HG03064 (cell line): ENCODE results near the gene VPS26B.
"Not testable (repeated sequence)": the region's sequence is repeated elsewhere in the genome, so short reads cannot be mapped to it uniquely, and the experiment has no call there.

Experiments used
- ATAC-seq: cut with Tn5 transposase; IDR thresholded peaks from one replicate; pipeline ENCODE4 v1.9.1; 2021; ENCODE audit warnings: low read depth; ENCODE audit not compliant: unreplicated experiment

The VPS26B gene

DNA sequence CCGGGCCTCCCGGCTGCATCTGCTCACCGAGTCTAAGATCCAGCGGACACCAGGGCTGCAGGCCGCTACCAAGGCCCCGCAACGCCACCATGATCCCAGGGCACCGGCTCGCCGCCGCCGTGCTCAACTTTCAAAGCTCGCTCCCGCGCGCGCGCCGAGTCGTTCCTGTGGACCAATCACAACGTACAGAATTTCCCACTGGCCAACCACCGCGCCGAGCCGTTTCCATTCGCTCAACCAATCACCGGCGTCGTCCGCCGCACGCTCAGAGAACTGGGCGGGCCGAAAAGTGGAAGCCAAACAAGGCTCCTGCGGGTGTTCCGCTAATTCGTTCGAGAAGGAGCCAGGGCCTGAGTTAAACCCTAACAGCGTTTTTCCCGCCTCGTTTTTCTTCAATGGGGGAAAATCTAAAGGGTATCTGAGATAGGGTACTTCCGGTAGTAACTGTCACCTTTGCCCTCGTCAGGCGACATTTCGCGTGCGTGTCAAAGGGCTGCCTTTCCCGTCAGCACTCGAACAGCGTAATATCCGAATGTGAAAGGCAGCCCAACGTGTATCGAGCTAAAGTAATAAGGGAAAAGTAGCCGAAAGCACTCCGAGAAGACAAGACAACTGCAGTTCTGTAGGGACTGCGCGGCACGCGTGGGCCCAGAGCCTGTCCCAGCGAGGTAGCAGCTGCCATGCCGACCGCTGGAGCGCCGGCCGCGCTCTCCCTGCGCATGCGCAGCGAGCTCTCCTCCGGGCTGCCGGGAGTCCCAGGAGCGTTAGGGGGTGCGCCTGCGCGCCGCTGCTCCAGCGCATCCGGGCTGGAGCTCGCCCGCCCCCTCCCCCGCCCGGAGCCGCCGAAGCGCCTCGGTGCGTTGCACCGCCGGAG lies at the start of gene VPS26B, which contains the start of gene NCAPD3:
Gene VPS26B (plus strand): TSS at position 836 of the 874 bp plus-strand sequence. CDS start 452 bp downstream, outside the sequence.
Gene NCAPD3 (minus strand): TSS at position 132 of the 874 bp plus-strand sequence. CDS start 41 bp downstream, at position 91.
- peak; percentile 68 for ATAC-seq

DNA sequence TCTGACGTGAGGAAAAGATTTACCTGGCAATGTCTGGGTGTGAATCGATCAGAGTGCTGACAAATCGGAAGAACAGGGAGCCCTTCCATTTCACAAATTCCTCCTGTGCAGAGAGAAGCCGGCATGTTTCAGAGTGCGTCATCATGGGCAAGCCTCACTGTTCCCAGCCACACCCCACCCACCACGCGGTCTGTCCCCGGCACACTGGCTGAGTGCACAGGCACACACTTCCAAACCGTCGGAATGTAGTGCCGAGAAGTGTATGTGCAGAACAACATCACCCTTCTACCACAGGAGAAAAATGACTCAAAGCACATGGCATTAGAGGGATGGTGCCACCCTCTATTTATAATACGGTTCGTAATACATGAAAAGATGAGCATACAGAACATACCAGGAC lies 48.2 kb upstream of the VPS26B start:
- no peak for ATAC-seq

DNA sequence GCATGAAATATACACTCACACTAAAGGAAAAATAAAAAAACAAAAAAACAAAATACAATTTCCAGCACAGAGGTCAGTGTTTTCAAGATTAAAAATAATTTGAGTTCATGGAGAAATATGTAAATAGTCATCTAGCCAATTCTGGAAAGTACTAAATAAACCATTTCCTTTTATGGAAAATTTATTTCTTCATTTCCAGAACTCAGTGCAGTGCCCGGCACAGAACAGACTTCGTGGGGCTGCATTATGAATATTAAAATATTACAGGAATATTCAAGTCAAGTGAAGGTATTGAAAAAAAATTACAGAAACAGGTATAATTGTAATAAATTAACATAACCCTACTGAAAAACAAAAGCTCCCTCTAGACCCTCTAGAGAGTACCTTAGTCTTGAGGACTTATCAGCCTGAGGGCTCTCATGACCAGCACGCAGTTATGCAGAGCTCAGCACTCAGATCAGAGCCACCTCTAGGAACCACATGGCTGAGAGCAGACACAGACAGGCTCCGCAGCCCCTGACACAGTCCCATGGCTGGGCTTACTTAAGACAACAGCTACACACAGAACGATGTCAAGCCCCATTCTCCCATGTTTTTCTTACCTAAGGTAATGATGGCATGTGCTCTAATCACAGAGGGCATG lies 46.3 kb upstream of the VPS26B start:
- ATAC-seq, result no peak

DNA sequence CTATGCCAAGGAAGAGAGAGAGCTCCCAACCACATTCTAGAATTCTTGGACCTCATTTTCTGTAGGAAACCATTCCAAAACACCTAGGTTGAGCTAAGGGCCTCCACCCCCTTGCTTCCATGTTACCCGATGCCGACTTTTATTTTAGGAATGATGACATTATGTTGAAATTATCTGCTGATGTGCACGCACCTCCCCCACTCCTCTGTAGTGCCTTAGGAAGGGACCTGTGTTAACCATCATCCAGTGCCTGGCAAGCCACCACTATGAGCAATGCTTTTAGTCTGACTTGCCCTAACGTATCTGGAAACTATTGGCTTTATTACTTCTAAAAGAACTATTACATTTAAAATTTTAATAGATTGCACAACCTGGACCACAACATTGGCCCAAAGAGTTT lies 42.8 kb upstream of the VPS26B start:
- ATAC-seq, result no peak

DNA sequence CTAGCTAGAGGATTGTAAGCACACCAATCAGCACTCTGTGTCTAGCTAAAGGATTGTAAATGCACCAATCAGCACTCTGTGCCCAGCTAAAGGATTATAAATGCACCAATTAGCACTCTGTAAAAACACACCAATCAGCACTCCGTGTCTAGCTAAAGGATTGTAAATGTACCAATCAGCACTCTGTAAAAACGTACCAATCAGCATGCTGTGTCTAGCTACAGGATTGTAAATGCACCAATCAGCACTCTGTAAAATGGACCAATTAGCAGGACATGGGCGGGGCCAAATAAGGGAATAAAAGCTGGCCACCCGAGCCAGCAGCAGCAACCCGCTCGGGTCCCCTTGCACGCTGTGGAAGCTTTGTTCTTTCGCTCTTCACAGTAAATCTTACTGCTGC lies 36.4 kb upstream of the VPS26B start:
- not testable (repeated sequence) for ATAC-seq

DNA sequence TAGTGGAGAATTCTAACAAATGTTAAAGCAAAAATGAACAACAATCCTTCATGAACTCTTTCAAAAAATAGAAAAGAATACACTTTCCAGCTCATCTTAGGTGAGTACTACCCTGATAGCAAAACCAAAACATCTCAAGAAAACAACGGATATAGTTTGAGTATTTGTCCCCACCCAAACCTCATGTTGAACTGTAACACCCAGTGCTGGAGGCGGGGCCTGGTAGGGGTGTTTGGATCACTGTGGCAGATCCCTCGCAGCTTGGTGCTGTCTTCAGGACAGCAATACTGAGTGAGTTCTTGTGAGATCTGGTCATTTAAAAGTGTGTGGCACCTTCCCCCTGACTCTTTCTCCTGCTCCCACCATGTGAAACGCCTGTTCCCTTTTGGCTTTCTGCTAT lies 27.7 kb upstream of the VPS26B start:
- no peak for ATAC-seq

DNA sequence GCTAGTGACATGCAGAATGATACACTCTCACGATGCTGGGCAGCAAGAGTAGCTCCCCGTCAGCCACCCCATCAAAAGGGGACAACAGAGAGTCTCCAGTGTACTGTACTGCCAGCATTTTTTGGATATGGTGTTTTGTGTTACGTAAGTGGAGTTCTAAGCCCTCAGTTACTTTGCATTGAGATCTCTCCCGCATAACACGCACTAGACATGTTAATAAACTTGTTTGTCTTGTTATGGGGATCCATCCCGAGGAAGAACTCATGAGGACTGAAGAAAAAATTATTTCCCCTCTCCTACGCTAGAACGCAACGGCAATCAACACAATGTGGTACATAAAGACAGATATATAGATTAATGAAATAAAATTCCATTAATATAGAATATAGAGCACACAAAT lies 24.9 kb upstream of the VPS26B start:
- no peak for ATAC-seq

DNA sequence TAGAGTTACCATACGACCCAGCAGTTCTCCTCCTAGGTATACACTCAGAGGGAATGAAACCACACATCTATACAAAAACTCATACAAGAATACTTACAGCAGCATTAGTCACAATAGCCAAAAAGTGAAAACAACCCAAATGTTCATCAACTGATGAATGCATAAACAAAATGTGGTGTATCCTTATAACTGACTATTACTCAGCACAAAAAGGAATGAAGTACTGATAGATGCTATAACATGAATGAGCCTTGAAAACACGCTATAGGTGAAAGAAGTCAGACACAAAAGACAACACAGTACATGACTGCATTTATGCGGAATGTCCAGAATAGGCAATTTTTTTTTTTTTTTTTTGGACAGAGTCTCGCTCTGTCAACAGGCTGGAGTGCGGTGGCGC lies 23.8 kb upstream of the VPS26B start:
- ATAC-seq, result no peak

DNA sequence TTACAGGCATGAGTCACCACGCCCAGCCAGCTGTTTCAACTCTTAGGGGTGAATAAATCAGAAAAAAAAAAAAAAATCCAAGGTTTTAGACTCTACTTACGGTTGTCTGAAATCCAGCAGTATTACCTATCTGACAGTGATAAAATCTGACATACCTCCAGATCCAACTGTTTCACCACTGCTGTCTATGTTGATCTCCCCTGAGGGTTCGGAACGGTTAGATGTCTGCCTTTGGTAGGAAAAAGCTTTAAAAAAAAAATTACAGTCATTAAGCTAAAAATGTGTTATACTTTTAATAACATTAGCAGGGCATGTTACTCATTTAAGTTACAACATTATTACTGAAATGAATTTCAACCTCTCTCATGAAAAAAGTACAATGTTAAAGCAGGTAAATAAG lies 21.8 kb upstream of the VPS26B start:
- ATAC-seq, result no peak

DNA sequence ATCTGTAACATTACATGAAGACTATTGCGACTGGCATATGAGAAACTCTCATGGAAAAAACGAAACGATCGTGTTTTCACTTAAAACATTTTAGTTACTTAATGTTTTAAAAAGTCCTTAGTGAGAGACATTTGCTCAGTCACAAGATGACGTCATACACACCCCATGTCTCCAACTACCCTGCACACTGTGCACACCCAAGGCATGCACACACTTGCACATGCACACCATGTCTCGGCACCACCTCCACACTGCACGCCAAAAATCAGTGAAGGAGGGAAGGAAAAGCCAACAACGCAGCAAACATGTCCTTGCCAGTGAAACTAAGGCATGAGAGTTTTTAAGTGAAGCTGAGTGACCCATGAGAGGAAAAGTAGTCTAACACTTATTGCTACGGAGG lies 18.7 kb upstream of the VPS26B start:
- no peak for ATAC-seq

DNA sequence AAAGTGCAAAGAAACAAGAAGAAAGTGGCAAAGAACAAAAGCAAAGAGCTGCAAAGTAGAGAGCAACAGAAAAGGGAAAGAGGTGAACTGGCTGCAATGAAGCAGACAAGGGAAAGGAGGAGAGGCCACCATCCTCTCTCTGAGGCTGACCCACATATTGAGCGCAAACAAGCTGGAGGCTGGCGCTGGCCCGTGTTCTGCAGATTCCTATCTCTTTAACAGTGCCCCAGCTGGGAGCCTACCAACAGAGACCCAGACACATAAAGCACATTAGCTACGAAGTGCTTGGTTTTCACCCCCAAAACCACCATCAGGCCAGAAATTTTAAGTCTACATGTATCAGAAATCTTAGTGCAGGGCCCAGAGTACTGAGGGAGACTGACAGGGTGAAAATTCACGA lies 18.3 kb upstream of the VPS26B start:
- ATAC-seq, result no peak

DNA sequence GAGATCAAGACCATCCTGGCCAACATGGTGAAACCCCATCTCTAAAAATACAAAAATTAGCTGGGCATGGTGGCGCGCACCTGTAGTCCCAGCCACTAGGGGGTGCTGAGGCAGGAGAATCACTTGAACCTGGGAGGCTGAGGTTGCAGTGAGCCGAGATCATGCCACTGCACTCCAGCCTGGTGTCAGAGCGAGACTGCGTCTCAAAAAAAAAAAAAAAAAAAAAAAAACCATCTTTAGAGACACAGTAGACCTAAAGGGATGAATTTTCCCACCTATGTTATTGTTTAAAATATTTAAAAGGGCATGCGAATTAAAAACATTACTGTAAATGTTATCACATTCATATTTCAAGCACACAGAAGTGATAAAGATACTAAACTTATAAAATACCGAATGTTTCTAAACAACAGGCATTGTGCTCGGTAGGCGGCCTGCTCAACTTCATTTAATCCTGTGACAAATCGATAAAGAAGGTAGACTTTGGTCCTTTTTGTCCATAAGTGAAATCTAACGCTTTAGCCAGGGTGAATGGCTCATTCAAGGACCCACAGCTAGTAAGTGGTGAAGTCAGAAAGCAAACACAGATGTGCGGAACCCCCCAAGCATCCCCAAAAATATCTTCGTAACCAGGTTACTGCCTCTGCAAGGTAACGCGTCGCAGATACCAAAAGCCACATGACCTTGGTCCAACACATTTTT lies 16.8 kb upstream of the VPS26B start:
- ATAC-seq, result no peak

DNA sequence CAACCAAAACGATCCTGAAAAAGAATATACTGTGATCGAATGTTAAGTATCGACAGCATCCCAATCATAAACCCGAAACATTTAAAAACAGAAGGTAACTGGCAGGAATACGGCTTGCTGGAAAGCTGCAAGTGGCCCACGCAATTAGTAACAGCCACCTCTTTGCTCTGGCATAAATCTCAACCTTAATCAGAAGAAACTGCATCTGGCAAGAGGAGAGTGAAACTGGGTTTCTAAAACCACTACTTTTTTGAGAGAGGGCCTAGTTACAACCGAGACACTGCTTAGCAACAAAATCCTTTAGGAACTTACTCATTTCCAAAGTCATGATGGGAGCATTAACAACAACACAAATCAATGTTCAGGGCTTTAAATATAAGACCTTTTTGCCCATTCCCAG lies 8.6 kb upstream of the VPS26B start:
- no peak for ATAC-seq

DNA sequence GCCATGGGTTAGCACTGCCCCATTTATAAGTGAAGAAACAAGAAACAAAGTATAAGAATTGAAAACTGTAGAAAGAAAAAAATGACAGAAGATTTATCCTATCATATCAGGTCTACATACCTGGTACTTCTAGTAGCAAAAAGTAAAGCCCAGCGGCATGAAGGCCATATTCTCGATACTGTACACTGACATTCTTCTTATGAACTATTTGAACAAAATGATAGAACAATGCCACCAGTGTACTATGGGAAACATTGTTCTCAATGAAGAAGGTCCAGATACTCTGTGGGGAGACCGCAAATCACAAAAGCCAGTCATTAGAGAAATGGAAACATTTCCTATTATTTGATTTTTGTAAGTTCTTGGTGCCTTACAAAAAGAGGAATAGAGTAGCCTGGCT lies 7.7 kb upstream of the VPS26B start:
- ATAC-seq, result no peak

DNA sequence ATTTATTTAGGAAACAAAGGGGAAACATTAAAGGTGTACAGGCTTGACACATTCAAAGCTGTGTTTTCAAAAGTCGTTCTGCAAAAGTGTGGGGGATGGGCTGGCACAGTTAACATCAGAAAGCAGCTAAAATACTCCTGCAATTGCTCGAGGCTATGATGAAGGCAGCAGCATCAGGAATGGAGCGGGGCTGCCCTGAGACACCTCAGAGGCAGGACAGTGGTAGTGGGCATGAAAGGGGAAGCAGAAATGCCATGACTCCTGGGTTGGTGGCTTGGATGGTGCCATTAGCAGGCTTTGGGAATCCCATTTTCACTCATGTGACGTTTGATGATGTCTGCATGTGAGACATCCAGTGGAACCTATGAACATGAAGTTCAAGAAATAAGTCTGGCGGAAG lies 1.4 kb upstream of the VPS26B start:
- ATAC-seq, result no peak

DNA sequence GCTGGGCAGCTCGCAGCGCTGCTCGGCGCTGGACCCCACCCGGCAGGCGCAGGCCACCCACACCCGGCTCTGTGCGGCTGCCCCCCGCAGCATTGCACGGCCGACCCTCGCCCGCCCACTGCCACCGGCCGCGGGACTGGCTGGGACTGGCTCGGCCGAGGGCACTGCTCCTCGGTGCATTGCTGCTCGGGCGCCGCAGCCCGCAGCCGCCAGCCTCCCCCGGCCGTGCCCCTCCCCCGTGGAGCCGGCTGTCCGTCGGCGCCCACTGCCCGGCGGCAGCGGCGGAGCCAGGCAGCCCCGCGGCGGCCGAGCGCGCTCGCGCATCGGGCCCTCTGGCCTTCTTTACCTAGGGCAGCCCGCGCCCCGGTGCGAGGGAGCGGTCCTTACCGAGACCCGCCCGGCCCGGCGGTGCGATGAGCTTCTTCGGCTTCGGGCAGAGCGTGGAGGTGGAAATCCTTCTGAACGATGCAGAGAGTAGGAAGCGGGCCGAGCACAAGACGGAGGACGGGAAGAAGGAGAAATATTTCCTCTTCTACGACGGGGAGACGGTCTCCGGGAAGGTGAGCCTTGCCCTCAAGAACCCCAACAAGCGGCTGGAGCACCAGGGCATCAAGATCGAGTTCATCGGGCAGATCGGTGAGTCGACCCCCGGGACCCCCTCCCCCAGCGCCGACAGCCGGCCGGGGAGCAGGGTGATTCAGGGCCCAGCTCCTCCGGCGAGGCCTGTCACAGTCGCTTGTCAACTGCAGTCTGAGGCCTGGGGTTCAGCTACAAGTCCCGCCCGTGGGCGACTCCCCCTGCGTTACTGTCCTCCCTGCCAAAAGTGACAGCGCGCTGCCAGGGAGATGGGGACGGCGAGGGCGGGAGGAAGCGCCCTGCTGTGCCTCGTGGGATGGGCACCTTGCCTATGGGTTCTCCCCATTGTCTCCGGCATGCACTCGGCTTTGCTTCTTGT lies 516 bp downstream of the VPS26B start:
- ATAC-seq, result peak; percentile 23

DNA sequence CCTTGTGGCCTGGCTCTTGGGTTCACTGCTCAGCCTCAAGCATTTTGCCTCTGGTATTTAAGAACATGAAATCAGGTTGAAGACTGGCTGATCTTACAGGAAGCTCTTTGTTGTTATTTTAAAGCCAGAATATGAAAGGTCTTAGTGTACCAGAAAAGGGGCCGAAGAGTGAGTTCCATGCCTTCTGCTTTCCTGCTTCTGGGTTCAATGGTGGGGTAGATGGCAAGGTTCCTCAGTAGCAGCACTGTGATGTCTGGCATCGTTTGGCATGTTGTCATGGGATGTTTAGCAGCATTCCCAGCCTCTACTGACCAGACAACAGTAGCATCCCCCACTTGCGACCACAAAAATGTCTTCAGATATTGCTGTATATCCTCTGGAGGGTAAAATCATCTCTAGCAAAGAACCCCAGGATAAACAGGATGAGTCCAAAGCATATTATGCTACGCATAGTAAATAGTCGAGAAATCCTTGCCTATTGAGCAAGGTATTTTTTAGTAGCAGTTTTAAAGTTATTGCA lies 2.4 kb downstream of the VPS26B start:
- no peak for ATAC-seq

DNA sequence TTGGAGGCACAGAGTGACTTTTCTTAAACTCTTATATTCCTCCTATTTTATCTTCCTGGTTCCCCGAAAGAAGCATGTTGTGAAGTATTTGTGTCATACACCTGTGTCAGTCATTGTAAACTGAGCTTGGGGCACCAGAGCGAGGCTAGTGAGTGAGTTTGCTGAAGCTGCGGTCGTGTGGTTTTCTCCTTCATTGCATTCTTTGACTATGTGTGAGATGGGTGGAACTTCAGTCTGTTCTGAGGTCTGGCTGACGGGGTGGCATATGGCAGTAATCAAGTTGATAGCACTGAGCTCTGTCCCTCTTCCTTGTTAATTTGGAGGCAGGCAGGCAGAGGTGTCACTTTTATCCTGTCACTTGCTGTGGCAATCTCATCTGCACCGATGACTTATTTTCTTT lies 4.2 kb downstream of the VPS26B start:
- peak; percentile 61 for ATAC-seq

DNA sequence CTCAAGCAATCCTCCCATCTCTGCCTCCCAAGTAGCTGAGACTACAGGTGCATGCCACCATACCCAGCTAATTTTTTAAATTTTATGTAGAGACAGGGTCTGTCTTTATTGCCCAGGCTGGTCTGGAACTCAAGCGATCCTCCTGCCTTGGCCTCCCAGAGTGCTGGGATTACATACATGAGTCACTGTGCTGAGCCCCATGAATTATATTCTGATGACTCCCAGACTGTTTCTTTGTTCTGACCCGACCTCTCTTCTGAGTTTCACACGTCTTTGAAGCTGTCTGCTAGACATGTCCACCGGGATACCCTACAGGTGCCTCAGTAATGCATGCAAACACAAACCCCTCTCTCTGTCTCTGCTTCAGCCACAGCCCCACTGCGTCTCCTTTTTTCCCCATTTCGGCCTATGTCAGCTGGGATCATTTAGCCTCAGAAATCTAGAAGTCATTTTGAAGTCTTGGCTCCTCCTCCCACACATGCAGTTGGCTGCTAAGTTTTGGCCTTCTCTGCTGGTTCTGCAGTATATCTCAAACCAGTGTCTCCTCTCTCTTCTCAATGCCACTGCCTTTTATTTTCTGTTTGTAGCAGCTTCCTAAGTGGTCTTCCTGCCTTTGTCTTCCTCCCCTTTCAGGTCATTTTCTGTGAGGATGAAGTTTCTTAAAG lies 4.8 kb downstream of the VPS26B start:
- no peak for ATAC-seq
